Stimulated activated CD4-positive, alpha-beta T cell treated with anti-CD3 and anti-CD28 coated beads, Interleukin-15, amount 100 ng/mL, for 48 hours (primary cell): ENCODE data around the gene GOT1.

ENCODE experiments used
- DNase-seq, 2 donors: peaks; one replicate each; pipeline ENCODE4 v3.0.0-alpha.2; 2020; ENCODE audit warnings: low read depth in 2 of 2

Gene GOT1

DNA sequence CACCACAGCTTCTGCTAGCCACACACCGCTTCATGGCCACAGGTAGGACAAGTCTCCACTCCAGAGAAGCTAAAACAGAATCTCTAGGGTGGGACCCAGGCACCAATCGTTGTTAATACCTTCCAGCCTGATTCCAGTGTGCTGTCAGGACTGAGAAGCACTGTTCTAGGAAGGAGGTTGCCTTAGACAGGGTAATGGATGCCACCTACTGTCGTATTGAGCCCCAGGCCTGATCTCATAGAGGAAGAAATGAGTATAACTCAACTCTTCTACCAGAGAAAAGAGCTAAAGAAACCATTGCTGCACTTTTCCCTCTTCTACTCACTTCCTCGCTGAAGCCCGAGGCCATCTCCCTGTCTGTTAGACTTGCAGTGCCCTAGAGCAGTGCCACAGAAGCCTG lies 69.5 kb downstream of the GOT1 start:
- DNase-seq = no peak

DNA sequence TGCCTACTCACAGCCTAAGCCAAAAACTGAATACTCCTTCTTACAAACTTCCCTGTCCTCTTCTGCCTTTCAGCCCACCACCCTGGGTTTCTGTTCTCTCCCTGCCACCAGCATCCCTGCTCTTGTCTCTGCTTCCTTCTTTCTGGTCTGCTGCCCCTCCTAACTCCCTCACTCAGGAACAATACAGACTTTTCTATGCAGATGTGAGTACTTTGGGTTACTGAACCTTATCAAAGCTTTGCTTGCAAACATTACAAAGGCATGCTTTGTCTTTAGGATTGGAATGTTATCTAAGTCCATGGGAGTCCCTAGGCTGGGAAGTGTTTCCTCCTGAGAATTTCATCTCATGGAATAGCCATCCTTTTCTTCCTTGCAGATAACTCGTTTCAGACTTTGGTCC lies 72.3 kb downstream of the GOT1 start:
- DNase-seq = no peak

DNA sequence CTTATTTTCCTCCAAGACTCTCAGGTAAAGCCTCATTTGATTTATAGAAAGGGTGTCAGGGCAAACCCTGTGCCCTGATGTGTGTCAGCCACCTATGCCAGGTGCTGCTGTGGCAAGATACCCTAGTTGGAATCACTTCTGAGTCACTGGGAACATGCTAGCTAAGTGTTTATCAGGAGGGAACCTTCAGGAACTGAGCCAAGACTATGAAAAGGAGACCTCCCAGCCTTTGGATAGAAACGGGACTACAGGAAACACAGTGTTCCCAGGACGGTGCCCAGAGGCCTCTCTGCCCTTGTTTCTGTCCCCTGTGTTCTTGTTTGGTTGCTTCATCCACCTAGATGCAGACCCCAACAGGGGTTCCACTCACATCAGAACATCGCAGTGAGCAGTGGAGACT lies 72.7 kb downstream of the GOT1 start:
- DNase-seq = no peak

DNA sequence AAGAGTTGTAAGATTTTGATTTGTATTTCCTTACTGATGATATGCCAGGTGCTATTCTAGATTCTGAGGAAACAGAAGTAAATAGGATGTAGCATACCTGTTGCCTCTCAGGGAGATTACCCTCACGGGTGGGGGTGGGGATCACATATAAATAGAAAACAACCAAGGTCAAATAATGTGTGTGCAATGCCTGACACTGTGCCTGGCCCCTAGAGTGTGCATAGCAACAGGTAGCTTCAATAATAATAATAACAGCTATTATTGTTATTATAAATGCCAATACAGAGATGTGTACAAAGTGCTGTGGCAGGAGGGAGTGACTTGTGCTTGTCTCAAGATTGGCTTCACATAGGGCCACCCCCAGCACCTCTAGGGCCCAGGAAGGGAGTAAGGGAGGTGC lies 77.2 kb downstream of the GOT1 start:
- DNase-seq = no peak

- DNase-seq = no peak
Observed at GRCh38 chr10:99347672-99348071, 82.8 kb downstream of the GOT1 start.
